A204.1 (cell line): Measurements from ENCODE around the gene LMOD3.

Experiments
- FAIRE-seq: peaks from 2 replicates; lab custom pipeline; 2012; peaks lifted over from hg19 to GRCh38; lab: Jason Lieb, UNC

Gene LMOD3

DNA sequence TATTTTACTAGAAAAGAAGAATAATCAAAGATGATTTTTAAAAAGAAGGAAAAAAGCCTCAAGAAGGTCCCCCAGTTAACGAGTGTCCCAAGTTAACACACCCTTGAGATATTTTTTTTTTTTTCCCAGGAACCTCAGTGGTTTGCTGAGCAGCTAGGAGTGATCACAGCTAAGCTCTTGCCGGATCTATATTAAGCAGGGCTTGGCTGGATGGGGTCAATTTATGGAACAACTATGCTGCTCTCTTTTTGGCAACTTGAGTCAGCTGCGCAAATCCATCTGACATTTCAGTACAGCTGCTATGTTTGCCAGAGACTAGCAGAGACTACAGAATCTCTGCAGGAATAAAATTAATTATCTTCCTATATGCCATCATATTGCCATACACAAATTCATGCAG lies at the start of gene LMOD3:
Gene LMOD3, minus strand, starts transcription at position 193 of the 400 bp plus-strand sequence. CDS start 209 bp downstream, outside the sequence.
- FAIRE-seq = no peak

DNA sequence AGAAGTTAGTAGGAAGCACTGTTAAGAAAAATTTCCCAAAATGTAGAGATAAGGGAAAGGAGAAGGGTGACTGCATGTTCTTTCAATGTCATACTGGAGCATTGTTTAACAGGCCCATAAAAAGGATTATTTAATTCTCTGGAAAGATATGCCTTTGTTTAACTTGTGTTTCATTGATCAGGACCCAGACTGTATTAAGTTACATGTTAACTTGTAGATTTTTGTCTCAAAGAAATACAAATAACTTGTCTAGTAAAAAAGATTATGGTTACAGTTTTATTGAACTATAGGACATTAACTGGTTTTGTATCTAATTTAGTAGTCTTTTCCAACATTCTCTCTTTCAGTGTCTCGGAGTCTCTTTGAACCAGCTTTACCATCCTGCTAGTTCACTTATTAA lies 49.7 kb upstream of the LMOD3 start:
- FAIRE-seq = no peak

DNA sequence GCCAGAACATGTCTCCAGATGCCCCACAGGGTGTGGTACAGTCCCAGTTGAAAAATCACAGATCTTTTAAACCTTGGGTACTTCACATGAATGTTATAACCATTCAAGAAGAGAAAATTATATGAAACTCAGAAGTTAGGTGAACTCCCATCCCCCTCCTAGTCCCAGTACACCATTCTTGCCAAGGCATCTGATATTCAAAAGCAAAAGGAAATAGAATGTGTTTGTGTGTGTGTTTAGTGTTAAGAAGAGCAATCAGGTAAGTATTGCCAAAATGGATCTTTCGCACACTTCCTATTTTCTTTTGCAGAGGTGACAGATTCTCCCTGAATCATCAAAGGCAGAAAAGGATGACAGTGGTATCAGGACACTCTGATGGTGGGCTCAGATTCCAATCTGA lies 44.1 kb upstream of the LMOD3 start:
- FAIRE-seq = no peak

DNA sequence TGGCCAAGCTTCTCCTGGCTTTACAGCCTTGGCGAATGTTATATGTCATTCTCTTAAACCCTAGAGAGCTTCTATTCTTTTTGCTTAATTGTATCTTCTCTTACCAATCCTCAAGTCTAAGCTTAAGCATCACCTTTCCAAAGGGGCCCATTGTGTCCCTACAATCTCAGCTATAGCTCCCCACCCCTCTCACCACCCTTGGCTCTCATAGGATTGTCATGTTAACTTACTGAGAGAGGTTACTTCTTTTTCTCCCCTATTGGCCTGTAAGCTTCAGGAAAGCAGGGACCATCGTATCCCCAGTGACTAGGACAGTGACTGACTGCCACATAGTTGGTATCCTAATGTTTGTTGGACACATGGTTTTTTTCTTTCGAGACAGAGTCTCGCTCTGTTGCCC lies 43.3 kb upstream of the LMOD3 start:
- no peak for FAIRE-seq

DNA sequence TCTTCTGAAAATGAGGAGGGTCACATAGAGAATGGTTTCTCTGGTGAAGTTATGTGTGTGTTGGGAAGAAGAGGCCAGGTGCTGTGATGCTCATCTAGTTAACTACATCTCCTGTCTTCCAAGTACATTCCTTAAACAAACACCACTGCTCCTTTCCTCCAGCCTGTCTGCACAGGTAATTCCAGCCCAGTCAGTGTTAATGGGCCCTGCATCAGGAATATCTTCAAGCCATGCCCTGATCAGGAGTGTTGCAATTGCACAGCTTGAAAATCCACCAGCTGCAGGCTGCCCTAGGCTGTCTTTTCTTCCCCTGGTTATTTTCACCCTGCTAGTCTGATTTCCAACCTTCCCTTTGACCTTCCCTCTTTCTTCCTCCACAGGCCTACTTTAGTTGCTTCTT lies 41.9 kb upstream of the LMOD3 start:
- no peak for FAIRE-seq

DNA sequence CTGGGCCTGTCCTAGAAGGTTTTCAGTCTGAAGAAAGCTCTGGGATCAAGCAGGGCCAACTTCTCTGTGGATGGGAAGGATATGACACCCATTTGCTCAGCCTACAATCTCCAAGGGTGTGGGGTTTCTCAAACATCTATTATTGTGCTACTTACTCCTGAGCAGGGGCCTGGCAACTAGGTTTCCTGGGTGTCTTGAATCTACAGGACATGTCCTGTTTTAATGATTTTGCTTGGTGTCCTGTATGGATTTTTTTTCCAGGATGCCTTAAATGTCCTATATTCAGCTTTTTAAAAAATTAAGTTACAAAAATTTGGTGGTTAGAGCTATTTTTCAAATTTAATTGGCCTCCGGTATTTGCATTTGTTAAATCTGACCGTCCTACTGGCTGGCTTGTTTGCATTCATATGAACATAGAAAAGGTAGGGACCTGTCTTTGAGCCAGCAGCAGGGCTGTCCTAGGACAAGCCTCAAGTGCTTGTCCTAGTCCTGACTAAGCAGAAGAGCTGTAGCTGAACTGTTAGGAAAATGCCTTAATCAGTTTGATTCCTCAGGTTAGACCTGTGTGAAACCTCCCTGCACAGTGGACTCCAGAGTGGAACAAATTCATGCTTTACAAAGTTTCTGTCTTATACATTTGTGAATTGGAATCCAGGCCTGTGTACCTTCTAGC lies 40.0 kb upstream of the LMOD3 start:
- FAIRE-seq = no peak

DNA sequence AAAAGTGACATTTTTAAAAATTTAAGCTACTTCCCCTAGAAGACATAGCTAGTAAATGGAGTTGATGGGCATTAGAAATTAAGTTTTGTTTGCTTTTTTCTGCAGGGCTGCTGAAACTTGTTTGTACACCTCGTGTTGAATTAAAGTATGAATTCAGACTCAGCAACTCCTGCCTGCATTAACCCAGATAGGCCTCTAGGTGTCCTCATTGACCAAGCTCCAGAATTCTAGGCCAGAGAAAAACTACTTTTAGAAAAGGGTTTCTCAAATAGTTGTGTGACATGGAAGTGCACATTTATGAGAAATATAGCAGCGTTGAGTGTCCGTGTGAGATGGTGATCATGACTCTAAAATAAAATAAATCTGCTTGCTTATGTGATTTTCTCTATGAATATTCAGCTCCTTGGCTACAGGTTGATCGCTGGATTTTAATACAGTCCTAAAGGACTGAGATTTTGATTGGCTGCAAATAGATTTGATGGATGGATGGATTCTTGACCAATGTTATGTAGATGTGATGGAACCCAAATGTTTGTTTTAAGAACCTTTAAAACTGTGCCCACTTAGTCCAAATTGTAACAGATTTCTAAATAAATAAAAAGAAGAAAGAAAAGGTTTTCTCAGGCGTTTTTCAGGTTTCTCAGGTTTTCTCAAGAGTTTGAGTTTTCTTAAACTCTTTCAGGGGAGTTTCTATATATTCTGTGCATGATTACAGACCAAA lies 39.4 kb upstream of the LMOD3 start:
- FAIRE-seq = peak; percentile 85

DNA sequence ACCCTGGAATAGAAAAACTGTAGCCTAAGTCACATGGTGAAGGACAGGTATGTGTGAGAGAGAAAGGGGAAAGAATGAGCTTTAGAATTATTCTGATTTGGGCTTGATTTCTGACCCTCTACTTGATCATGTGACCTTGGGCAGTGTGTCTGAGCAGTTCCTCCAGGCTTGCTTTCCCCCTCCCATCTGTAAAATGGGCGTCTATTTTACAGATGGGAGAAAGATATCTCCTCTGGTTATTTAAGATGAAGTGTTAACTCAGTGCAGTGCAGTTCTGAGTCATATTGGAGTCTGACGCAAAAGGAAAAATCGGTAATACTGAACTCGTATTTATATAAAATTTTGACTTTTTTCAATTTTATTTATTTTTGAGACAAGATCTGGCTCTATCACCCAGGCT lies 38.1 kb upstream of the LMOD3 start:
- no peak for FAIRE-seq

DNA sequence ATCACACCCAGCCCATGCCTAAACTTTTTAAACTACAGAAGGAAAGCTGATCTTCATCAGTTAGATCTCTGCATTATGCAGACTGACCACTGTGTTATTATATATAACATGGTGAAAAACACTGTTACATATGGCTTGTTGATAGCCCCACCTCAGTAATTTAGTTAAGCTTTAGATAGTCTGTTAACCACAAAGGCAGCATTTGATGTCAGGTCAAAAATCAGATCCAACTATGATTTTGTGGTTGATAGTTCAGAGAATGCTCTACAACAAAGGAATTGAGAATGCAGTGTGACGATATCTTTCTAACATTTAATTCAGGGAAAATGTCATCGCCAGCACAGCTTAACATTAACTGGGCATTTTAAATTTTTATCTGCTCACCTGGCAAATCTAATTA lies 37.7 kb upstream of the LMOD3 start:
- FAIRE-seq = no peak

DNA sequence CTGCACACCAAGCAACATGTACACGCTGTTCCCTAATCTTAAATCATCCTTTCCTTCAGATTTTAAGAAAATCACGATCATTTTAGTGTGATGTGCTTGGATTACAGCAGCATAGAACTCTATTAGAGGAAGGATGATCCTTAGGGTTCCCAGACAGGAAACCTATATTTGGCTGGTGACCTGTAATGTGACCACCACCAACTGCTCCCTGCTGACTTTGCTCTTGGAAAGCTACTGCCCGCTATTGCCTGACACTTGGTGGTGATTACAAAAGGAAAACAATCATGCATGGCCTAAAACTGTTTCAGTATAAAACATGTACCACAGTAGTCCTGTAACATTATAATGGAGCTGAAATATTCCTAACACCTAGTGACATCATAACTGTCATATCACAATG lies 27.2 kb upstream of the LMOD3 start:
- FAIRE-seq = no peak

DNA sequence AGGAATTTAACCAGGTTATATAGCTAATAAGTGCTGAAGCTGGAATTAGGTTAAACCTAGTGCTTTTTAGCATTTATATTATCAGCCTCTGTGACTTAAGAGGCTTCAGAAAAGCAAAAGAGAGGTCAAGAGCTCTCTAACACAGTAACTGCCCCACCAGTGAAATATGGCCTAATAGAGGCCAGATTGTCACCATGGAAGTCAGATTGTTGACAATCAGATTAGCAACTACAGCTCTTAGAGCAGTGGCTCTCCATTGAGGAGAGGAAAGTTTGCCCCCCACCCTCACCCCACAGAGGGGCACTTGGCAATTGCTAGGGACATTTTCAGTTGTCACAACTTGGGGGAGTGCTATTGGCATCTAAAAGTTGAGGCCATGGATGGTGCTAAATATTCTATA lies 23.3 kb upstream of the LMOD3 start:
- no peak for FAIRE-seq

DNA sequence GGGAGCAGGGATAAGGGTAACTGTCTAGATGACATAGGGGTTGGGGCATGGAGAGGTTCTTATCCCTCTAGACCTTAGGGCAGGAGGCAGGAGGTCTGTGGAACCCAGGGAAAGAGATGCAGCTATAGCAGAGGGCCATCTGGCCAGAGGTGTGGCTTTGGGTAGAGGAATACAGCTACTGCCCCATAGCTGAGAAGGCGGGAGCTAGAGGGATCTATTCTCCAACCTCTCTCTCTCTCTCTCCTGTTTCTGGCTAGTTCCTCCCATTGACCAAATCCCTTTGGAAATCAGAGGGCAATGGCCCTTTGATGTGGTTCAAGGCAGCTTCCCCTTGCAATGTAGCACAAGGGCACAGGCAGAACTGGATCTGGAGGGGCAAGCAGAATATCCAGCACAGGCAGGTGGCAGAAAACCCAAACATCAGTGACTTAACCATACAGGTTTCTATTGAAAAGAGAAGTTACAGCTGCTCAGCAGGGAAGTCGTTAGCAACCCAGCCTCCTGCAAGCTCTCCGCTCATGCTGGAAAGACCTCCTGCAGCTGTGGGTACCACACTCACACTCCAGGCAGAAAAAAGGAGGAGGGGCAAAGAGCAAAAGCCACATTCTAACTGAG lies 22.3 kb upstream of the LMOD3 start:
- FAIRE-seq = no peak

DNA sequence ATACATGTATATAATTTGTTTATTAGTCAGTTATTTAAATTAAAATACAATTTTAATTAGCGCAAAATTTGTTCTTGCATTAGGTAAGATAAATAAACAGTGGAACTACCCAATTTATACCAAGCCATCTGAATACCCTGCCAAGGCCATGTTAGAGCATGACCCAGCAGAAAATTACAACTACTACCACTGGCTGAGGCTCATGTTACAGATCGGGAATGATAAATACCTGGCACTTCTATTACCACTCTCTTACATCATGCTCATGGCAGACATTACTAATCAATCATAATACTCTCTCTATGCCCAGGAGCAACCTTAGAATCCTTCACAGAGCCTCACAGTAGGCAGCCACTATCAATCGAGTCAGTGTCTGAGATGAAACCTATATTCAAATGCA lies 21.2 kb upstream of the LMOD3 start:
- FAIRE-seq = no peak

DNA sequence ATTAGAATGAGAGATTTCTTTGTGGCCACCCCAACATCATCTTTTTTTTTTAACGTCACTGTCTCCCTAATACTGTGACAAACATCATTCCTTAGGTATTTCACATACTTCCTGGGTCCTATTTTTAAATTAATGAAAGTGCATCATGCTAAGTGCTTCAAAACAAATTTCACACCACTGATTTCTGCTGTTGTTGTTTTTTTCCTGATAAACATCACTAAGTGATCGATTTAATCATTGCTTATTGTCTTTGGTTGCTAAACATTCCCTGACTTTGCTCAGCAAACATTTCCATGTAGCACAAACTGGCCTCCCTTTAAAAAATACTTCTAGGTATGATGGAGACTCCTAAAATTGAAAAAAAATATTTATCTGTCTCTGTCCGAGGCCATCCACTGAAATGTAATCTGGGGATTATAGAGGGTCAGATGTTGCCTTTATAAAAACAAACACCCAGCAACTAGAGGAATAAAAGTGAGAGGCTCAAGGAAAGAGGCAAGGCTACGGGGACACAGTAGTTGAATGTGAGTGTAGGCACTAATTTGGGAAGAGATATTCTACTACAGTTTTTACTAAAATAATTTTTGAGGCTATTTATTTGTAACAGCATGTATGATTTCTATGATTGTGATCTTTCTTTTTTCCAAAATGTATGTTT lies 20.5 kb upstream of the LMOD3 start:
- no peak for FAIRE-seq

DNA sequence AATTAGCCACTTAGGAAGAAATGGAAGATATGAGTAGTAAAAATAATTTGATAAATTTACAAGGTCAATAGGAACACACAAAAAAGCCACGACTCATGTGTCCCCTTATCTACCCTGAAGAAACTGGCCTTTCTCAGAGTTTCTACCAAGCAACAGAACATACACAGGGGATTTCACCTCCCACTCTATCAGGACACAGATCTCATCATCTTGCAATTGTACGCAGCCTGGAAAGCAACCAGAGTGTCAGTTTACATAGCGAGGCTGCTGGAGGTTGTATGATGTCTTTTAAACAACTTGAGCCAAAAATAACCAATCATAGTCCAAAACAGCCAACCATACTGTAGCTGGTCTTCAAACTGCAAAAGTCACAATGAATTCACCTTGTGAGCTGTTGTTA lies 19.7 kb upstream of the LMOD3 start:
- FAIRE-seq = no peak

DNA sequence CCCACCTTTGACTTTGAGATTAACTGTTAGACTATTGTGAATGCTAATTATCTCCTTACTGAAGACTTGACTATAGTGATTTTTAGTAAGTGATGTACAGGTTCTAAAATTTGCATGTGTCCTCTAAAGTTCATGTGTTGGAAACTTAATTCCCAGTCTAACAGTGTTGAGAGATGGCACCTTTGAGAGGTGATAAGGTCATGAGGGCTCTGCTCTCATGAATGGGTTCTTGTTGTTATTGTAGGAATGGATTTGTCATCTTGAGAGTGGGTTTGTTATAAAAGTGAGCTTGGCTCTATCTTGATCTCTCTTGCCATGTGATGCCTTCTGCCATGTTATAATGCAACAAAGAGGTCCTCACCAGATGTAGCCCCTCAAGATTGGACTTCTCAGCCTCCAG lies 18.9 kb upstream of the LMOD3 start:
- FAIRE-seq = no peak

DNA sequence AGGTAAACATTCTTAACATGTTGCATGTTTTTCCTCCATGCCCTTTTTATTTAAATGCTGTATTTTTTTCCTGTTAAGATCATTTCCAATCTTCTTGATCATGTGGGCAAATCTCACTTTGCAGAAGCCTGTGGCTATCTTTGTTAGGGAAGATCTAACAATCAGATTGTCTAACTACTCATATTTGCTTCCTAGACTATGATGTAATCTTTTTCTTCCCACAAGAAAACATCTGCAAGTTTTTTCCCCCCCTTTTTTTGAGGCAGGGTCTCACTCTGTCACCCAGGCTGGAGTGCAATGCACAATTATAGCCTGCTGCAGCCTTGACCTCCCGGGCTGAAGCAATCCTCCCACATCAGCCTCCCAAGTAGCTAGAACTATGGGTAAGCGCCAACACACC lies 15.0 kb upstream of the LMOD3 start:
- no peak for FAIRE-seq

DNA sequence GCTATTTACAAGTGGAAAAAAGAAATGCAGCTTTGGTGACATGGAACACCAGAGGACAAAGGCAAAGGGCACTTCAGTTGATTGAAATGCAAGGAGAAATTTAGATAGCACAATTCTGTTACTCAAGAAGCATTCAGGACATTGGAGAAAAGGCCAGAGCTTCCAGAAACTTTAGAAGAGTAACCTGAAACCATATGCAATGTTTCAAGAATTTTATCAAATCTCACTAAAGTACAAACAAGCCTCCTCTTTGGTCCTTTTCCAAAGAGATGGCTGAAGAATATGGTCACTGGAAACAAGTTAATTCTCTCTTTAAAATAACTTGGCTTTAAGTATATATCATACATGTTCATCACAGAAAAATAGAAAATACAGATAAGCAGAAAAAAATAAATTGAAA lies 14.6 kb upstream of the LMOD3 start:
- no peak for FAIRE-seq

DNA sequence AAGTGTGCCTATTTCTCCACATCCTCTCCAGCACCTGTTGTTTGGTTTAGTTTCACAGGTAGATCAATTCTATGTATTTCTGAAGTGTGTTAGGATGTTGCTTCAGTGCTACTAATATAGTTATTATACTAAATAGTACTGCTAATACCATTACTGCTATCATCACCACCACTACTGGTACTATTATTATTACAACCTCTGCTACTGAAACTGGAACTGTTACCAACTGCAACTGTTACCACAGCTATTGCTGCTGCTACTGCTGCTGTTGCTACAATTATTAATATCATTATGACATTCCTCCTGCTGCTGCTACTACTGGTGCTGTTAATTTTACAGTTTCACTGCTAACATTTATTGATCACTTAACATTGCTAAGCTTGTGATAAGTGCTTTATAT lies 8.3 kb upstream of the LMOD3 start:
- no peak for FAIRE-seq

DNA sequence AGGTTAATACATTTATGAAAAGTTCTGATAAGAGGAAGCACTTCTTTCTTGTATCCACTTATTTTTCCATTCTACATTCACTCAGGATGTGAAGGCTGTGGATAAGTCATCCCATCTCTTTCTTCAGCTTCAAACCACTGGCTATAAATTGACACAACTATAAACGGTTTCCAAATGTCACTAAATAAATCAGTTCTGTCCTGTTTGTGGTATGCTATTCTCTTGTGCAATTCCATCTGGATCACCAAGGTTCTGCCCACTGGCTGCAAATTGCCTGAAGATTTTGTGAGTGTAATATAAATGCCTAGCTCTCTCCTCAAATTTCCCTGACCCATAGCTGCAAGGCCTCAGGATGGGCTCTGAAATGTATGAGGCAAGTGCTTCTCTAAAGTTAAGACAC lies 7.1 kb upstream of the LMOD3 start:
- no peak for FAIRE-seq

DNA sequence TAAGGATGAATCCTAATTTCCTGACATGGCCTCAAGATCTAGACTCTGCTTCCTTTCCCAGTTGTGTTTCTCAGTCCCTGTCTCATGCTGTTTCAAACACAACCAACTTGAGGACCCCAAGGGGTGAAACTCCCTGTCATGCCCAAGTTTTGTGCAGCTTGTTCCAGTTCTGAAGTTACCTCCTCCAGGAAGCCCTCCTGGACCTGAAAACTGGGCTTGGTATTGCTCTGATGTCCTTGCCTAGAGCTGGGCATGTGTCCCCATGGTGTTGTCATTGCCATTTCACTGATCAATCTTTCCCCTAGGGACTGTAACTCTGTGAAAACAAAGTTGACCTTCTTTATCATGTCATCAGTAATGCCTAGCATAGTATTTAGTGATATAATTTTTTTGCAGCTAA lies 6.1 kb upstream of the LMOD3 start:
- FAIRE-seq = no peak

DNA sequence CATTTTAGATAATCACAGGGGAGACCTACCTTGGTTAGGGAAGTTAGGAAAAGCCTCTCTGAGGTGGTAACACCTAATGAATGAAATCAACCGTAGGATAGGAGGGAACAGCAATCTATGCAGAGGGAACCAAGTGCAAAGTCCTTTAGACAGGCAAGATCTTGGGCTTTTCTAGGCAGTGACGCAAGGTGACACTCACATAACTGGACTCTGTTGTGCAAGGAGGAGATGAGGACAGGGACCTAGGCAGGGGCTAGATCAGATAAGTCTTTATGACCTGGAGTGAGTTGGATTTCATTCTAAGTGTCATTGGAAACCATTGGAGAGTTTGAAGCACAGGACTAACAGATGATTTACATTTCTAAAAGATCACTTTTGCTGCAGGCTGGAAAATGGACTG lies 4.6 kb upstream of the LMOD3 start:
- FAIRE-seq = no peak

DNA sequence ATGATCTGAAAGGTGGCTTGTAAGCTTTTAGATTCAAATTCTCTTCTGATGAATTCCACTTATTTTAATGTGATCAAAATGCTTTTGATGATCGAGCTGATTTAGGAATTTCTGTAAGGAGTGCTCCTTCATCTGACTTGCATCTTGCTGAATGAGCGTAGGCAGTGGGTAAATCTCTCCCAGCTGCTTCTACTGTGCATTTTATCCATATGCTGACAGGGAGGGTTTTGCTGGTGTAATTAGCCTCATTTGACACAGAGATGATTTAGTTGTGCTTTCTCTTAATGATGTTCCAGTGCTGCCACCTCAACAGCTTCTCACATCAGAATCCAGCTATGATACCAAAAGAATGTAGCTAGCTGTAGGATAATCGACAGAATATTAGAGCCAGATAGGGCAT lies 3.8 kb upstream of the LMOD3 start:
- no peak for FAIRE-seq
